ENCODE measurements around the gene SUPT6H. TPM values are rescaled to one million over a fixed set of nuclear protein-coding genes. Genes with fewer than 3 reads are reported as not detected.
A peak's percentile ranks its signal among the peaks of the same experiment; 100 is the strongest.

SUPT6H gene
- total and polyA plus RNA-seq, 2 donors (not counting 1 experiment from before 2014, with no cell fraction given), result 35.8 to 110 TPM

GRCh38 chr17:28729950-28730330, 67.9 kb downstream of the SUPT6H start:
- peak overlapping the region; percentile 20 for H3K27ac Mint-ChIP-seq
- DNase-seq, result no peak

More at GRCh38 chr17:28729950-28730330, 67.9 kb downstream of the SUPT6H start:
- 88% methylated on average over 9 of the region's 11 CpGs for WGBS (ENCODE audit: insufficient coverage)
- H3K27me3 ChIP-seq (replicated peaks in 1 of 4; ENCODE audit: control extremely low read depth in 1 of 4, control insufficient read depth in 3 of 4, insufficient read depth in 4 of 4, low read length in 3 of 4), result no peaks in the 10 kb centered on the region
- intact Hi-C loops (cut with micrococcal nuclease), result loop anchor here (2.0 kb wide), 1 partner anchor 83 kb away; no protein-coding TSS in a partner anchor
- H3K4me3 Mint-ChIP-seq, result peak overlapping the region; percentile 13
- no peaks in the 10 kb centered on the region for H3K27me3 Mint-ChIP-seq
- H3K9me3 Mint-ChIP-seq (ENCODE audit: insufficient read depth), result no peaks in the 10 kb centered on the region
- H3K4me2 ChIP-seq (replicated peaks; ENCODE audit: low read depth, low read length, poor library complexity, severe bottlenecking), result no peak overlapping the region
- ATAC-seq (ENCODE audit: low read depth), result no peak
- H3K4me1 Mint-ChIP-seq, result peaks cover 59% of the 10 kb centered on the region
- TF ChIP-seq CTCF (IDR thresholded peaks at IDR 0.05) (no peak), EZH2 (IDR thresholded peaks at IDR 0.05; ENCODE audit: borderline replicate concordance, insufficient read depth, low read depth, low read length, poor library complexity, severe bottlenecking) (no peak)
- H3K4me1 ChIP-seq (ENCODE audit: control insufficient read depth in 2 of 2, insufficient read depth in 2 of 2, low read length in 2 of 2), result peaks cover 45 to 59% of the 10 kb centered on the region in 2 donors
- no peak overlapping the region for H3K4me3 ChIP-seq (ENCODE audit: control extremely low read depth in 1 of 5, extremely low read depth in 1 of 5, insufficient read depth in 1 of 5, low read depth in 2 of 5, low read length in 4 of 5)
- peaks cover 0 to 4% of the 10 kb centered on the region in 2 experiments for H3K36me3 ChIP-seq (replicated peaks in 1 of 2; ENCODE audit: control extremely low read depth in 1 of 2, control insufficient read depth in 1 of 2, extremely low read depth in 1 of 2, insufficient read depth in 2 of 2, low read length in 1 of 2)
- peaks cover 42% of the 10 kb centered on the region for H3K79me2 ChIP-seq (ENCODE audit: control insufficient read depth, insufficient read depth, low read length)
- ChIA-PET CTCF (interaction anchor here (15.9 kb wide), 1 partner anchor 16 kb away, joined by 1020 read pairs; the partner anchor contains the start of gene TRAF4), POLR2A (interaction anchor here (0.7 to 13.3 kb wide), 5 partner anchors 10 to 564 kb away, joined by 5 to 511 read pairs (median 20); partner anchors contain the start of genes PROCA1, RPL23A and TRAF4)
- H3K9me3 ChIP-seq (ENCODE audit: control extremely low read depth in 1 of 3, control insufficient read depth in 2 of 3, insufficient read depth in 1 of 3, low read length in 2 of 3), result no peaks in the 10 kb centered on the region
- peak overlapping the region in 1 of 2 donors; percentile 97 for H3K27ac ChIP-seq (ENCODE audit: low read length in 2 of 2)
- peaks cover 10% of the 10 kb centered on the region for H4K20me1 ChIP-seq (ENCODE audit: control insufficient read depth, insufficient read depth, low read length, poor library complexity, severe bottlenecking)
- no peak overlapping the region for H3K9ac ChIP-seq (ENCODE audit: low read length)
- no peak overlapping the region for H2AFZ ChIP-seq (ENCODE audit: insufficient read depth, low read depth, low read length, poor library complexity, severe bottlenecking)
